Measurements from ENCODE around the gene ZFYVE27.

The ZFYVE27 gene

GRCh38 chr10:97764519-97764931, 27.6 kb downstream of the ZFYVE27 start:
- no peak for DNase-seq (ENCODE audit: insufficient read length, low spot score)
- no peak for TF ChIP-seq POLR2A (IDR thresholded peaks at IDR 0.05; ENCODE audit: low read depth, low read length)
- FAIRE-seq: no peak

GRCh38 chr10:97765201-97765600, 28.3 kb downstream of the ZFYVE27 start:
- DNase-seq (ENCODE audit: insufficient read length, low spot score): no peak
- no peak for TF ChIP-seq POLR2A (IDR thresholded peaks at IDR 0.05; ENCODE audit: low read depth, low read length)
- FAIRE-seq: no peak

- TF ChIP-seq POLR2A (IDR thresholded peaks at IDR 0.05; ENCODE audit: low read depth, low read length): no peak
- DNase-seq (ENCODE audit: insufficient read length, low spot score) (no peak), FAIRE-seq (no peak)
Observed at GRCh38 chr10:97766106-97766810, 29.3 kb downstream of the ZFYVE27 start.

- FAIRE-seq: no peak
- TF ChIP-seq POLR2A (IDR thresholded peaks at IDR 0.05; ENCODE audit: low read depth, low read length): no peak
- DNase-seq (ENCODE audit: insufficient read length, low spot score): no peak
Observed at GRCh38 chr10:97766996-97767924, 30.3 kb downstream of the ZFYVE27 start.

GRCh38 chr10:97768322-97769315, 31.7 kb downstream of the ZFYVE27 start:
- TF ChIP-seq POLR2A (IDR thresholded peaks at IDR 0.05; ENCODE audit: low read depth, low read length): no peak
- DNase-seq (ENCODE audit: insufficient read length, low spot score) (no peak), FAIRE-seq (no peak)

- no peak for TF ChIP-seq POLR2A (IDR thresholded peaks at IDR 0.05; ENCODE audit: low read depth, low read length)
- DNase-seq (ENCODE audit: insufficient read length, low spot score) (no peak), FAIRE-seq (no peak)
Observed at GRCh38 chr10:97770255-97770654, 33.3 kb downstream of the ZFYVE27 start.

GRCh38 chr10:97771055-97771891, 34.3 kb downstream of the ZFYVE27 start:
- FAIRE-seq (no peak), DNase-seq (ENCODE audit: insufficient read length, low spot score) (no peak)
- no peak for TF ChIP-seq POLR2A (IDR thresholded peaks at IDR 0.05; ENCODE audit: low read depth, low read length)

- DNase-seq (ENCODE audit: insufficient read length, low spot score): no peak
- no peak for FAIRE-seq
- no peak for TF ChIP-seq POLR2A (IDR thresholded peaks at IDR 0.05; ENCODE audit: low read depth, low read length)
Observed at GRCh38 chr10:97771913-97772823, 35.2 kb downstream of the ZFYVE27 start, which contains the start of gene SFRP5. SFRP5 (minus strand) TSS chr10:97771999; CDS start chr10:97771833, 166 bp downstream.

- TF ChIP-seq POLR2A (IDR thresholded peaks at IDR 0.05; ENCODE audit: low read depth, low read length): no peak
- DNase-seq (ENCODE audit: insufficient read length, low spot score) (no peak), FAIRE-seq (no peak)
Observed at GRCh38 chr10:97773096-97773495, 36.2 kb downstream of the ZFYVE27 start.

GRCh38 chr10:97774811-97775294, 37.9 kb downstream of the ZFYVE27 start:
- TF ChIP-seq POLR2A (IDR thresholded peaks at IDR 0.05; ENCODE audit: low read depth, low read length): no peak
- DNase-seq (ENCODE audit: insufficient read length, low spot score) (no peak), FAIRE-seq (no peak)

- no peak for TF ChIP-seq POLR2A (IDR thresholded peaks at IDR 0.05; ENCODE audit: low read depth, low read length)
- DNase-seq (ENCODE audit: insufficient read length, low spot score) (no peak), FAIRE-seq (no peak)
Observed at GRCh38 chr10:97777143-97777542, 40.2 kb downstream of the ZFYVE27 start.

All from H54 (cell line).